ENCODE data around the gene PEX6. TPM values are rescaled to one million over a fixed set of nuclear protein-coding genes. Genes with fewer than 3 reads are reported as not detected.

The PEX6 gene
- total and polyA plus RNA-seq, 2 of the 13 experiments (the other 11 are each of a cell fraction or from before 2014, with no cell fraction given) = 5.1 to 6.7 TPM

GRCh38 chr6:42942444-42942843 lies 36.5 kb downstream of the PEX6 start (continued):
- TF ChIP-seq GMEB2 (CRISPR knock-in tag; IDR thresholded peaks at IDR 0.05; ENCODE audit: low read depth) = no peak
- TF ChIP-seq MAFK (conservative IDR thresholded peaks at IDR 0.05 in 1 of 2, IDR thresholded peaks at IDR 0.05 in 1 of 2; ENCODE audit: low read length in 2 of 2) = no peak
- TF ChIP-seq CEBPZ (IDR thresholded peaks at IDR 0.05; ENCODE audit: low read length) = no peak
- TF ChIP-seq ZSCAN22 (CRISPR knock-in tag; IDR thresholded peaks at IDR 0.05) = no peak
- no peak for TF ChIP-seq ZNF766 (CRISPR knock-in tag; IDR thresholded peaks at IDR 0.05; ENCODE audit: borderline replicate concordance)
- TF ChIP-seq SAP130 (CRISPR knock-in tag; IDR thresholded peaks at IDR 0.05; ENCODE audit: low read depth) = peak; percentile 35; the same call in 1 of the 2 replicates
- no peak for TF ChIP-seq MIER3 (CRISPR knock-in tag; IDR thresholded peaks at IDR 0.05; ENCODE audit: borderline replicate concordance)
- TF ChIP-seq ZNF772 (CRISPR knock-in tag; IDR thresholded peaks at IDR 0.05) = no peak
- peak; percentile 69 for TF ChIP-seq ZFX (CRISPR knock-in tag; IDR thresholded peaks at IDR 0.05; ENCODE audit: low read depth)
- TF ChIP-seq ZNF607 (CRISPR knock-in tag; IDR thresholded peaks at IDR 0.05; ENCODE audit: borderline replicate concordance) = peak; percentile 24; the same call in 1 of the 2 replicates
- TF ChIP-seq ZC3H13 (CRISPR knock-in tag; IDR thresholded peaks at IDR 0.05) = no peak
- TF ChIP-seq SCMH1 (CRISPR knock-in tag; IDR thresholded peaks at IDR 0.05; ENCODE audit: borderline replicate concordance) = no peak
- no peak for TF ChIP-seq KLF11 (CRISPR knock-in tag; IDR thresholded peaks at IDR 0.05)
- TF ChIP-seq NFE2L1 (CRISPR knock-in tag; IDR thresholded peaks at IDR 0.05; ENCODE audit: borderline replicate concordance) = no peak
- TF ChIP-seq ZNF24 (IDR thresholded peaks at IDR 0.05) = no peak
- TF ChIP-seq MAFG (CRISPR knock-in tag; IDR thresholded peaks at IDR 0.05) = no peak
- TF ChIP-seq NRL (CRISPR knock-in tag; IDR thresholded peaks at IDR 0.05; ENCODE audit: borderline replicate concordance) = no peak
- TF ChIP-seq TBP (CRISPR knock-in tag; IDR thresholded peaks at IDR 0.05) = no peak
- TF ChIP-seq TCF7L2 (IDR thresholded peaks at IDR 0.05; ENCODE audit: low read depth, low read length) = no peak
- TF ChIP-seq ZNF331 (CRISPR knock-in tag; IDR thresholded peaks at IDR 0.05) = no peak
- no peak for TF ChIP-seq ZNF414 (CRISPR knock-in tag; IDR thresholded peaks at IDR 0.05)
- no peak for TF ChIP-seq CENPT (CRISPR knock-in tag; IDR thresholded peaks at IDR 0.05; ENCODE audit: low read depth)
- no peak for TF ChIP-seq FOXC1 (CRISPR knock-in tag; IDR thresholded peaks at IDR 0.05; ENCODE audit: borderline replicate concordance)
- TF ChIP-seq EHMT2 (IDR thresholded peaks at IDR 0.05; ENCODE audit: borderline replicate concordance, low read depth, low read length) = no peak
- TF ChIP-seq SNAPC2 (CRISPR knock-in tag; IDR thresholded peaks at IDR 0.05) = no peak
- no peak for TF ChIP-seq TFE3 (CRISPR knock-in tag; IDR thresholded peaks at IDR 0.05)

Data from HepG2 (cell line).